ENCODE measurements around the gene RAB22A.
"Not testable (repeated sequence)": the region's sequence is repeated elsewhere in the genome, so short reads cannot be mapped to it uniquely, and the experiment has no call there.

Gene RAB22A

DNA sequence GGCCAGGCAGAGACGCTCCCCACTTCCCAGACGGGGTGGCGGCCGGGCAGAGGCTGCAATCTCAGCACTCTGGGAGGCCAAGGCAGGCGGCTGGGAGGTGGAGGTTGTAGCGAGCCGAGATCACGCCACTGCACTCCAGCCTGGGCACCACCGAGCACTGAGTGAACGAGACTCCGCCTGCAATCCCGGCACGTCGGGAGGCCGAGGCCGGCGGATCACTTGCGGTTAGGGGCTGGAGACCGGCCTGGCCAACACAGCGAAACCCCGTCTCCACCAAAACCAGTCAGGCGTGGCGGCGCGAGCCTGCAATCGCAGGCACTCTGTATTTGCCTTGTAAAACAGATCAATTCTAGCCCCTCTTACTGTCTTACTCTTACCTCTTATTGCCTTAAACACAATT lies 105.3 kb downstream of the RAB22A start:
- not testable (repeated sequence) for DNase-seq (ENCODE audit: low read depth)

- DNase-seq (ENCODE audit: low read depth): no peak
Observed at GRCh38 chr20:58416057-58416456, 106.5 kb downstream of the RAB22A start.

DNA sequence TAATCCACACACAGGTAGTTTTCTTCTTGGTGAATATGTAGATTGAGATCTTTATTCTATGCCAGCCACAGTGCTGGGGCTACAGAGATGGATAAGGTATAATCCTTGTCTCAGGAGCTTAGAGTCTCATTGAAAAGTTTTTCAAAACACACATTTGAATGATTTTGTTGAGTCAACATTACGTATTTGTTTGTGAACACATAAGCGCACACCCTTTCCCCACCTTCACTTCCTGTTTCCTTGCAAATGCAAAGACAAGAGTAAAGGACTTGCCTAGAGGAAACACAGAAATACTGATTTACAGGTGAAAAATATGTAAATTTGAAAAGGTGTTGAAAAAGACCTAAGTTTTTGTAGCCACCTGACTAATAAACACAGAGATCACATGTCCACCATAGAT lies 107.3 kb downstream of the RAB22A start:
- DNase-seq (ENCODE audit: low read depth): no peak
